Stimulated activated CD8-positive, alpha-beta memory T cell treated with anti-CD3 and anti-CD28 coated beads, Interleukin-12 subunit alpha, Interleukin-12 subunit beta, amount 100 ng/mL, for 1 hour (primary cell): Measurements from ENCODE around the gene FUT3.
"Not testable (repeated sequence)": the region's sequence is repeated elsewhere in the genome, so short reads cannot be mapped to it uniquely, and the experiment has no call there.

ENCODE experiments used
- DNase-seq: peaks from one replicate; pipeline ENCODE4 v3.0.0-alpha.2; 2020; ENCODE audit warnings: low read depth

Gene FUT3

GRCh38 chr19:5881543-5882299, 30.5 kb upstream of the FUT3 start:
- DNase-seq: no peak

- no peak for DNase-seq
Measured at GRCh38 chr19:5880604-5881078, 29.4 kb upstream of the FUT3 start.

GRCh38 chr19:5880196-5880595, 28.9 kb upstream of the FUT3 start:
- no peak for DNase-seq

GRCh38 chr19:5877882-5878281, 26.6 kb upstream of the FUT3 start:
- no peak for DNase-seq

GRCh38 chr19:5877427-5877826, 26.2 kb upstream of the FUT3 start:
- no peak for DNase-seq

GRCh38 chr19:5874496-5874895, 23.2 kb upstream of the FUT3 start:
- DNase-seq: not testable (repeated sequence)

- DNase-seq: no peak
Measured at GRCh38 chr19:5873617-5874199, 22.5 kb upstream of the FUT3 start.

- no peak for DNase-seq
Measured at GRCh38 chr19:5870986-5871394, 19.7 kb upstream of the FUT3 start.

- DNase-seq: no peak
Measured at GRCh38 chr19:5867201-5868136, 16.2 kb upstream of the FUT3 start.

- no peak for DNase-seq
Measured at GRCh38 chr19:5865772-5866171, 14.5 kb upstream of the FUT3 start.

GRCh38 chr19:5864725-5865486, 13.7 kb upstream of the FUT3 start:
- no peak for DNase-seq

GRCh38 chr19:5864013-5864720, 12.9 kb upstream of the FUT3 start:
- no peak for DNase-seq

GRCh38 chr19:5863030-5863665, 11.9 kb upstream of the FUT3 start:
- no peak for DNase-seq

- DNase-seq: no peak
Measured at GRCh38 chr19:5857203-5858081, 6.2 kb upstream of the FUT3 start.

- DNase-seq: not testable (repeated sequence)
Measured at GRCh38 chr19:5855151-5855550, 3.9 kb upstream of the FUT3 start.

- DNase-seq: not testable (repeated sequence)
Measured at GRCh38 chr19:5854121-5854520, 2.9 kb upstream of the FUT3 start.

GRCh38 chr19:5850743-5851293, 431 bp downstream of the FUT3 start:
- DNase-seq: no peak

GRCh38 chr19:5850189-5850588, 1.1 kb downstream of the FUT3 start:
- no peak for DNase-seq

GRCh38 chr19:5848621-5849020, 2.6 kb downstream of the FUT3 start:
- not testable (repeated sequence) for DNase-seq
